ENCODE results near the gene C1QTNF3.
"Not testable (repeated sequence)": the region's sequence is repeated elsewhere in the genome, so short reads cannot be mapped to it uniquely, and the experiment has no call there.

C1QTNF3 gene

DNA sequence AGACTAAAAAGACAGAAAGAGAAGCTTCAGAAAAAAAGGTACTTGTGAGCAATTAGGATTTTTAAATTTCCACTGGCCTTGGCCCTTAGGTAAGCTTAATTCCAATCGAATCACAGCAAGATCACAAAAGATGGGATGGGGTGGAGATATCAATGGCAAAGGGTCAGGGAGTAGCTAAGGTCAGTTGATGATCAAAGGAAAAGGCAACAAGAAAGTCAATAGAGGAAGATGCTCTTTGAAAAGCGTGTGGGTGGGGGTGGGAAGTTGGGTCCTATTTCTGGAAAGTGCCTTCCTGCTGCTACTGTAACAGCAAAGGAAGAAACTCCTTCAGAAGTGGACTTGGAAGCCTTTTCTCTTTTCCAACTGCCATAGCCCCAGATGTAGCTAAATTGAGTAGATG is 7.3 kb downstream of the C1QTNF3 start:
- TF ChIP-seq ZFX (IDR thresholded peaks at IDR 0.05) = no peak
- TF ChIP-seq, protein P1, sequence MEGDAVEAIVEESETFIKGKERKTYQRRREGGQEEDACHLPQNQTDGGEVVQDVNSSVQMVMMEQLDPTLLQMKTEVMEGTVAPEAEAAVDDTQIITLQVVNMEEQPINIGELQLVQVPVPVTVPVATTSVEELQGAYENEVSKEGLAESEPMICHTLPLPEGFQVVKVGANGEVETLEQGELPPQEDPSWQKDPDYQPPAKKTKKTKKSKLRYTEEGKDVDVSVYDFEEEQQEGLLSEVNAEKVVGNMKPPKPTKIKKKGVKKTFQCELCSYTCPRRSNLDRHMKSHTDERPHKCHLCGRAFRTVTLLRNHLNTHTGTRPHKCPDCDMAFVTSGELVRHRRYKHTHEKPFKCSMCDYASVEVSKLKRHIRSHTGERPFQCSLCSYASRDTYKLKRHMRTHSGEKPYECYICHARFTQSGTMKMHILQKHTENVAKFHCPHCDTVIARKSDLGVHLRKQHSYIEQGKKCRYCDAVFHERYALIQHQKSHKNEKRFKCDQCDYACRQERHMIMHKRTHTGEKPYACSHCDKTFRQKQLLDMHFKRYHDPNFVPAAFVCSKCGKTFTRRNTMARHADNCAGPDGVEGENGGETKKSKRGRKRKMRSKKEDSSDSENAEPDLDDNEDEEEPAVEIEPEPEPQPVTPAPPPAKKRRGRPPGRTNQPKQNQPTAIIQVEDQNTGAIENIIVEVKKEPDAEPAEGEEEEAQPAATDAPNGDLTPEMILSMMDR (conservative IDR thresholded peaks at IDR 0.05) = no peak

DNA sequence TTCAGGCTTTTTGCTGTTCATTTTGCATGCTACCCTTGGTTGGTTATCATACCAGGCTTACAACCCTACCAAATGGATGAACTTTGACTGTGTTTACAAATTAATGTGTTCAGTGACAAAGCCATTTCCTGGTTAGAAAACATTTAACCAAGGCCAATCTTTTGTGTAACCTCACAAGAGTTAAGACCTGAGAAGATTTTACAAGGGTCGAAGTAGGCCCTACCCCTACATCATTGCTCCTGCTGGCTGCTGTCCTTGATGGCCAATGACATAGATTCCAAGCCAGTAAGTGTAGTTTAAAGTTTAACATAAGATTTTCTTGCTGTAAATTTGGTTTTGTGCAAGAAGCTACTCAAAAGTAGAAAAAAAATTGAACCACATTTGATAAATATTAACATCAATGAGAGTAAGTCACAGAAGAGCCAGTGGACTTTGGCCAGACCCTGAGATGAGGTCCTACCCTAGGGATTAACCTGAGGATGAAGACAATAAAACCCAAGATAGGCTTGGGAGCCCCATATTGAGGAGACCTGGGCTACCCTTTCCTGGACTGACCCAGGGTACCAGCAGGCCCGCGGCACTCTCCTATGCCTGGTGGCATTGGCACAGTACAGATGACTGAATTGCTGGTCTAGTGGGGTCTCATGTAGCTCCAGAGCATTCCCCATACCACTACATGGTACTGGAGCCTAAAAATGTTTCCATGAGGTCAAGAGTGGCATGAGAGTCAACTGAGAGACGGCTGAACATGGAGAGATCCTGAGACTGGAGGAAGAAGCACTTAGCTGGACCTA is 8.3 kb downstream of the C1QTNF3 start:
- TF ChIP-seq, protein P1 (conservative IDR thresholded peaks at IDR 0.05) = no peak
- no peak for TF ChIP-seq ZFX (IDR thresholded peaks at IDR 0.05)
- H3K27ac ChIP-seq = no peak overlapping the region

More for the DNA sequence above, 7.3 kb downstream of the C1QTNF3 start:
- H3K27ac ChIP-seq = no peak overlapping the region

DNA sequence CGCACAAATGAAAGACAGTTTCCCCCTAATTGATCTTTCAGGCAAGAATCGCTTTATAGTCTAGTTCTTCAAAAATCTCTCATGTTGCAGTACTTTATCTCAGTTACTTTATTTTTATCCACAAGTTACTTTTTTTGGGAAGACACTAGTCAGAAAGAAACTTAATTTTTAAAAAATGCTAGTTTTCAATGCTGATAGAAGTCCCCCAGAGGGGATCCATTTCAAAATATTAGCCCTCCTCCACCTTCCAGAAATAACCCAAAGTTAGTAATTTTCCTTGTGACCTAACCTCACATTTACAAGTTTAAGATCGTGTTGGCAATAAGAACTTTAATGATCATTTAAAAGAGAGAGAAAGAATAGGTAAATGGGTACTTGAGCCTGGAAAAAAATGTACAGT is 11.0 kb downstream of the C1QTNF3 start:
- no peak for TF ChIP-seq ZFX (IDR thresholded peaks at IDR 0.05)
- TF ChIP-seq, protein P1 (conservative IDR thresholded peaks at IDR 0.05) = no peak
- H3K27ac ChIP-seq = no peak overlapping the region

DNA sequence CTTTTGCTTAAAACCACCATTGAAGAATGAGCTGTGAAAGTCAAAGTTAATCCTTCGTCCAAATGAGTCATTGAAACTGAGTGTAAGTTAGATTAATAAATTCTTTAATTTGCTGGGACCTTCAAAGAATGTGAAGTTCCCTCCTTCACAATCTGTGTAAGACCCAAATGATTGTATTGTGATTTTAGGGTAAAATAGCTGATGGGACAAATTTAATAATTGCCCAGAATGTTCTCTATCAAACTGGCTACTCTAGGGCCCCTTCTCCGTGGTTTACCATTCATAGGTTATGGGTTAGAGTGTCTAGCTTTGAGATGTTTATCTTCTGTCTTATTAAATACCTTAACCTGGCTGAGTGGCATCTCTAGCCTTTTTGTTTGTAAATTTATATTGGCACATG is 11.9 kb downstream of the C1QTNF3 start:
- no peak overlapping the region for H3K27ac ChIP-seq
- TF ChIP-seq, protein P1 (conservative IDR thresholded peaks at IDR 0.05) = no peak
- no peak for TF ChIP-seq ZFX (IDR thresholded peaks at IDR 0.05)

DNA sequence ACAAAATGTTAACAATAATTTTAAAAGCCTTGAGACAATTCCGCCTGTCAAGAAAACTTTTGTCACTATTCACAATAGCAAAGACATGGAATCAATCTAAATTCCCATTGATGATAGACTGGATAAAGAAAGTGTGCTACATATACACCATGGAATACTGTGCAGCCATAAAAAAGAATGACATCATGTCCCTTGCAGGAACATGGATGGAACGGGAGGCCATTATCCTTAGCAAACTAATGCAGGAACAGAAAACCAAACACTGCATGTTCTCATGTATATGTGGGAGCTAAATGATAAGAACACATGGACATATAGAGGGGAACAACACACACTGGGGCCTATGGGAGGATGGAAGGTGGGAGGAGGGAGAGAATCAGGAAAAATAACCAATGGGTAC is 12.4 kb downstream of the C1QTNF3 start:
- not testable (repeated sequence) for H3K27ac ChIP-seq

DNA sequence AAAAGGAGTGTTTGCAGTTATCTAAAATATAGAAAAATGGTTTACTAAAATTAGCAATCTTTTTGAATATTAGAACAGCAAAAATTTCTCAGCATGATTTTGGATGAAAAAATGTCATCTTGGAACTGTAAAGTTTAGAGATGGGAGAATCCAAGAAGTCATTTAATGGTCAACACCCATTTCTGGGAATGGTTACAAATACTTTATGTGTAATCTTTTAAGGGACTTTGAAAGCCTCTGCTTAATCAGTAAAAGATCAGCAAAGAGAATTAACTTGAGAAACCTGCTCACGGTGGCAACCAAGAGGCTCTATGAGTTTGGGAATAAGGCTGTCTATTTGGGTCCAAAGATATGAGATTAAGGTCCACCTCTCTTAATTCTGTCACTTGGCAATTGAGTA is 13.0 kb downstream of the C1QTNF3 start:
- TF ChIP-seq, protein P1 (conservative IDR thresholded peaks at IDR 0.05) = no peak
- TF ChIP-seq ZFX (IDR thresholded peaks at IDR 0.05) = no peak
- H3K27ac ChIP-seq = no peak overlapping the region

DNA sequence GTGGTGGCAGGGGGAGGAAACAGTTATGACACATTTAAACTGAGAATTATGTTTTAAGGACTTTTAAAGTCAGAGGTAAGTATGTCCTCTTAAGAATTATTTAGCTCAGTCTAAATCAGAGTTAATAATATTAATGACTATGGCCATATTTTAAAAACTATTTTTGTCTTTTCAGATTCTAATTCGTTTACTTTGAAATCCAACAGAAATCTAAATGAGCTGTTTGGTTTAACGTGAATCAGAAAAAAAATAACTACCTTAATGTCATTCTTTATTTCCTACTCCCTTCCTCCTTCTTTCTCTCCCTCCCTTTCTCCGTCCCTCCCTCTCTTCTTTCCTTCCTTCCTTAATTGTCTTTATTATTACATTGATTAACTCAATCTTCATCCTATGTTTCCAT is 14.7 kb downstream of the C1QTNF3 start:
- no peak for TF ChIP-seq ZFX (IDR thresholded peaks at IDR 0.05)
- TF ChIP-seq, protein P1 (conservative IDR thresholded peaks at IDR 0.05) = no peak
- no peak overlapping the region for H3K27ac ChIP-seq

All from C4-2B (cell line).